ENCODE measurements around the gene HBD.

The HBD gene

DNA sequence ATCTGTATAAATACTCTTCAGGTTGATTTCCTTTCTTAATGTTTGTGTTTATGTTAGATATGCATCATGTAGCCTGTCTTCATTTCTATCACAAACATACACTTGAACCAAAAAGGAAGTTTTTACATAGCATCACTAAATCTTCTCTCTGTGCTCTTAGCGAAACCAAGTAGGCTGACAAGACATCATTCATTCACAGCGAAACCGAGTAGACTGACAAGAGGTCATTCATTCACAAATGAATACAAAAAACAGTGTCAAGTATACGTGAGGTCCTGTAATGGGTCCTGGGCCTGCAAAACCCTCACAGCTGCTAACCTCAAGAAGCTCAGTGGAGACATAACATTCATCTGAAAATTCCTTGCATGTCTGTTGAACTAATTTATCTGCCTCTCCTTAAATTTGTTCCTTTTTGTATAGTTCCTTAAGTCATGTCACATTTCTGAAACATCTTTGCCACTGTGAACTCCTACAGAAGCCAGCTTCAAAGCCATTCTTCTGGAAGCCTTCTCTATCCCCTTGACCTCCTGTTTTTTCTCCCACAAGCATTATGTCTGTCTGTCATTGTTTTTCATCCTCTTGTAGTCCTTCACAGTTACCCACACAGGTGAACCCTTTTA, 45.3 kb upstream of the HBD start:
- Histone ChIP-seq H3K27me3 (ENCODE audit: low read length) (no peaks in the 10 kb centered on the region), H3K4me2 (ENCODE audit: low read depth, low read length, poor library complexity, severe bottlenecking) (no peak overlapping the region), H3K79me2 (ENCODE audit: insufficient read depth, low read length) (no peaks in the 10 kb centered on the region), H4K20me1 (ENCODE audit: low read depth, low read length) (no peaks in the 10 kb centered on the region), H3K9ac (ENCODE audit: low read length) (no peak overlapping the region), H3F3A (ENCODE audit: insufficient read depth) (no peaks in the 10 kb centered on the region), H3K4me3 (ENCODE audit: insufficient read depth, low read length, poor library complexity, severe bottlenecking) (no peak overlapping the region), H3K9me2 (replicated peaks; ENCODE audit: insufficient read depth, low read length) (no peaks in the 10 kb centered on the region; the same call in 1 of the 2 replicates), H2AFZ (ENCODE audit: low read depth, low read length, severe bottlenecking) (no peak overlapping the region), H3K36me3 (ENCODE audit: low read length) (no peaks in the 10 kb centered on the region), H3K9me3 (ENCODE audit: insufficient read depth, low read length) (no peaks in the 10 kb centered on the region), H3K27ac (ENCODE audit: low read depth, low read length) (no peak overlapping the region)
- TF ChIP-seq, protein P1, sequence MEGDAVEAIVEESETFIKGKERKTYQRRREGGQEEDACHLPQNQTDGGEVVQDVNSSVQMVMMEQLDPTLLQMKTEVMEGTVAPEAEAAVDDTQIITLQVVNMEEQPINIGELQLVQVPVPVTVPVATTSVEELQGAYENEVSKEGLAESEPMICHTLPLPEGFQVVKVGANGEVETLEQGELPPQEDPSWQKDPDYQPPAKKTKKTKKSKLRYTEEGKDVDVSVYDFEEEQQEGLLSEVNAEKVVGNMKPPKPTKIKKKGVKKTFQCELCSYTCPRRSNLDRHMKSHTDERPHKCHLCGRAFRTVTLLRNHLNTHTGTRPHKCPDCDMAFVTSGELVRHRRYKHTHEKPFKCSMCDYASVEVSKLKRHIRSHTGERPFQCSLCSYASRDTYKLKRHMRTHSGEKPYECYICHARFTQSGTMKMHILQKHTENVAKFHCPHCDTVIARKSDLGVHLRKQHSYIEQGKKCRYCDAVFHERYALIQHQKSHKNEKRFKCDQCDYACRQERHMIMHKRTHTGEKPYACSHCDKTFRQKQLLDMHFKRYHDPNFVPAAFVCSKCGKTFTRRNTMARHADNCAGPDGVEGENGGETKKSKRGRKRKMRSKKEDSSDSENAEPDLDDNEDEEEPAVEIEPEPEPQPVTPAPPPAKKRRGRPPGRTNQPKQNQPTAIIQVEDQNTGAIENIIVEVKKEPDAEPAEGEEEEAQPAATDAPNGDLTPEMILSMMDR (IDR thresholded peaks at IDR 0.05; ENCODE audit: insufficient read depth, low read length, poor library complexity, severe bottlenecking), result no peak
- TF ChIP-seq EZH2phosphoT487 (conservative IDR thresholded peaks at IDR 0.05; ENCODE audit: low read length), result no peak

DNA sequence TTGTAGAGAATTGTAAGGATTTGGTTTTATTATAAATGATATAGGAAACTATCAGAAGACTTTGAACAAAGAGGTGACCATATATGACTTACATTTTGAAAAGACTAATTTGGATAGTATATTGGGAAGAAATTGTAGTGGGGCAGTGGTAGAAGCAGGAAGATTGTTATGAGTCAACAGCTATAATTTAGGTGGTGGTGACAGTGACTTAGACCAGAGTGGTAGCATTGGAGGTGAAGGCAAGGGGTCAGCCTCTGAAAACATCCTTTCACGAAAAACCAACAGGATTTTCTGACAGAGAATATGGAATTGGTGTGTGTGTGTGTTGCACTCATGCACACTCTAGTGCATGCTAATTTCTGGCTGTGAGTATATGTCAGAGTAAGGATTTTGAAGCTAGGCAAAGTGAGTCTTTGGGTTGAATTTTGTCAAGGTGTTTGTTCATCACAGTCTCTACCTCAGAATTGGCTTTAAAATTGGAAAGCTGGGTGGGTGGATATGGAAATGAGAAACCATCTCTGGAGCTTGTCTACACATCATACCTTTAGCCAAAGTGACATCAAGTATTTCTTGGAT, 43.6 kb upstream of the HBD start:
- Histone ChIP-seq H3K9me2 (replicated peaks; ENCODE audit: insufficient read depth, low read length) (no peaks in the 10 kb centered on the region; the same call in 1 of the 2 replicates), H3F3A (ENCODE audit: insufficient read depth) (no peaks in the 10 kb centered on the region), H3K4me3 (ENCODE audit: insufficient read depth, low read length, poor library complexity, severe bottlenecking) (no peak overlapping the region), H3K36me3 (ENCODE audit: low read length) (no peaks in the 10 kb centered on the region), H3K79me2 (ENCODE audit: insufficient read depth, low read length) (no peaks in the 10 kb centered on the region), H3K27me3 (ENCODE audit: low read length) (no peaks in the 10 kb centered on the region), H4K20me1 (ENCODE audit: low read depth, low read length) (no peaks in the 10 kb centered on the region), H3K9me3 (ENCODE audit: insufficient read depth, low read length) (no peaks in the 10 kb centered on the region), H2AFZ (ENCODE audit: low read depth, low read length, severe bottlenecking) (no peak overlapping the region), H3K9ac (ENCODE audit: low read length) (no peak overlapping the region), H3K4me2 (ENCODE audit: low read depth, low read length, poor library complexity, severe bottlenecking) (no peak overlapping the region), H3K27ac (ENCODE audit: low read depth, low read length) (no peak overlapping the region)
- no peak for TF ChIP-seq EZH2phosphoT487 (conservative IDR thresholded peaks at IDR 0.05; ENCODE audit: low read length)
- TF ChIP-seq, protein P1 (IDR thresholded peaks at IDR 0.05; ENCODE audit: insufficient read depth, low read length, poor library complexity, severe bottlenecking), result no peak

DNA sequence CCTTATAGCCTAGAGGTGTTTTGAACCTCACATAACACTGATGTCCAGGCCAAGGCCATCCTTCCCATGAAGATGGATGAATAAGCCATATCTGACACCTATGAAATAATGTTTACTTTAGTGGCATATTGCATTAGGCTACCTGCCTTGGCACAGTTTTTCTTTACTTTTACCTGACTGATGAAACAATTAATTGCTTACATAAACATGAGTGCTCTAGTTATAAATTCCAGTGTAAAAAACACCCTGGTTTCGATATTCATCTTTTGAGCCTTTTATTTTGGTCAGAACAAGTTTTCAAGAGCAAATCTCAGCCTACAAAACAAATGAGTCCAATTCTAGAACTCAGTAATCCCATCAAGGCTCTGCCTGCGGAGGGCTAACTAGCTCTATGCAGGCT, 42.4 kb upstream of the HBD start:
- Histone ChIP-seq H3K4me3 (ENCODE audit: insufficient read depth, low read length, poor library complexity, severe bottlenecking) (no peak overlapping the region), H3K79me2 (ENCODE audit: insufficient read depth, low read length) (no peaks in the 10 kb centered on the region), H3K4me2 (ENCODE audit: low read depth, low read length, poor library complexity, severe bottlenecking) (no peak overlapping the region), H3K27me3 (ENCODE audit: low read length) (no peaks in the 10 kb centered on the region), H3K27ac (ENCODE audit: low read depth, low read length) (no peak overlapping the region), H4K20me1 (ENCODE audit: low read depth, low read length) (no peaks in the 10 kb centered on the region), H3K9me3 (ENCODE audit: insufficient read depth, low read length) (no peaks in the 10 kb centered on the region), H3F3A (ENCODE audit: insufficient read depth) (no peaks in the 10 kb centered on the region), H3K9me2 (replicated peaks; ENCODE audit: insufficient read depth, low read length) (no peaks in the 10 kb centered on the region; the same call in 1 of the 2 replicates), H2AFZ (ENCODE audit: low read depth, low read length, severe bottlenecking) (no peak overlapping the region), H3K36me3 (ENCODE audit: low read length) (no peaks in the 10 kb centered on the region), H3K9ac (ENCODE audit: low read length) (no peak overlapping the region)
- no peak for TF ChIP-seq EZH2phosphoT487 (conservative IDR thresholded peaks at IDR 0.05; ENCODE audit: low read length)
- TF ChIP-seq, protein P1 (IDR thresholded peaks at IDR 0.05; ENCODE audit: insufficient read depth, low read length, poor library complexity, severe bottlenecking), result no peak

All from SU-DHL-6 (cell line).